ENCODE results near the gene TEKTIP1.

- no peak for TF ChIP-seq EZH2 (IDR thresholded peaks at IDR 0.05; ENCODE audit: borderline replicate concordance, low read length)
- TF ChIP-seq CTCF (conservative IDR thresholded peaks at IDR 0.05 in 1 of 2, IDR thresholded peaks at IDR 0.05 in 1 of 2; ENCODE audit: extremely low read depth in 1 of 2, insufficient read depth in 1 of 2, low read depth in 1 of 2, low read length in 2 of 2): no peak
These were observed 25.5 kb upstream of the TEKTIP1 start for GRCh38 chr19:3513229-3514140.
